ENCODE results near the gene C4orf50.

DNA sequence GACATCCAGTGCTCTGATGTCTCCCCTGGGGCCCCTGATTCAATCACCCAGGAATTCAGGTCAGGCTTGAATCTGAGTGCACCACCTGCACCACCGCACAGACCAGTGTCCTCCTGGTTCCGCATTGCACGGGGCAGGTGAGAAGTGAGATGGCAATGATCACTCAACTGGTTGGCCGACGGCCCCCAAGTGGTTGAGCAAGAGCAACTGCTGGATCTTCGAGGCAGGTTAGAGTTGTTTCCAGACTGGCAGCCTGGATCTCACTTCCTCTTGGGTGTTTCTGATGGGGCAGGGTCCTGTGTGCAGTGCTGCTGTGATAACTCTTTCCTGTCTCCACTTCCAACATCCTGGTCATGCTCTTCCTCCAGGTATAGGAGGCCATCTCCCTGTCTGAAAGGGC is 50.4 kb downstream of the C4orf50 start:
- TF ChIP-seq POLR2A (IDR thresholded peaks at IDR 0.05) (no peak), POLR2AphosphoS5 (IDR thresholded peaks at IDR 0.05) (no peak)
- TF ChIP-seq, protein P1, sequence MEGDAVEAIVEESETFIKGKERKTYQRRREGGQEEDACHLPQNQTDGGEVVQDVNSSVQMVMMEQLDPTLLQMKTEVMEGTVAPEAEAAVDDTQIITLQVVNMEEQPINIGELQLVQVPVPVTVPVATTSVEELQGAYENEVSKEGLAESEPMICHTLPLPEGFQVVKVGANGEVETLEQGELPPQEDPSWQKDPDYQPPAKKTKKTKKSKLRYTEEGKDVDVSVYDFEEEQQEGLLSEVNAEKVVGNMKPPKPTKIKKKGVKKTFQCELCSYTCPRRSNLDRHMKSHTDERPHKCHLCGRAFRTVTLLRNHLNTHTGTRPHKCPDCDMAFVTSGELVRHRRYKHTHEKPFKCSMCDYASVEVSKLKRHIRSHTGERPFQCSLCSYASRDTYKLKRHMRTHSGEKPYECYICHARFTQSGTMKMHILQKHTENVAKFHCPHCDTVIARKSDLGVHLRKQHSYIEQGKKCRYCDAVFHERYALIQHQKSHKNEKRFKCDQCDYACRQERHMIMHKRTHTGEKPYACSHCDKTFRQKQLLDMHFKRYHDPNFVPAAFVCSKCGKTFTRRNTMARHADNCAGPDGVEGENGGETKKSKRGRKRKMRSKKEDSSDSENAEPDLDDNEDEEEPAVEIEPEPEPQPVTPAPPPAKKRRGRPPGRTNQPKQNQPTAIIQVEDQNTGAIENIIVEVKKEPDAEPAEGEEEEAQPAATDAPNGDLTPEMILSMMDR (IDR thresholded peaks at IDR 0.05) = no peak

Data from sigmoid colon (tissue), 4 donors.